Bronchial epithelial cell (primary cell): ENCODE results near the gene SARDH. TPM values are rescaled to one million over a fixed set of nuclear protein-coding genes. Genes with fewer than 3 reads are reported as not detected.

Experiments used
- DNase-seq: peaks from one replicate; pipeline ENCODE4 v3.0.0-alpha.2; 2010; ENCODE audit warnings: low read depth
- FAIRE-seq: peaks from 2 replicates; lab custom pipeline; 2011; peaks lifted over from hg19 to GRCh38; lab: Jason Lieb, UNC
- H3K27me3 ChIP-seq: 2 replicates; pipeline ENCODE4 v1.5.1; 2011; ENCODE audit warnings: low read length; ENCODE audit not compliant: control insufficient read depth, insufficient read depth
- H3K36me3 ChIP-seq: 2 replicates; pipeline ENCODE4 v1.5.1; 2011; ENCODE audit warnings: low read length; ENCODE audit not compliant: control insufficient read depth, insufficient read depth
- H3K4me3 ChIP-seq: 2 replicates; pipeline ENCODE4 v1.5.1; 2011; ENCODE audit warnings: mild to moderate bottlenecking, low read depth, low read length, control low read depth
- total RNA-seq: library from RNA; depleted of rRNA; stranded (reverse); fragments of >200 nt; gene quantifications from 2 replicates; pipeline ENCODE4 v1.2.1, GENCODE V29; 2014
- TF ChIP-seq, protein P1 (sequence below): IDR thresholded peaks from 2 replicates; pipeline ENCODE4 v1.5.1; 2011; ENCODE audit warnings: mild to moderate bottlenecking, moderate library complexity, low read length, control low read depth, inconsistent platforms; ENCODE audit not compliant: insufficient read depth, severe bottlenecking

Gene SARDH
- total RNA-seq, 1 donor from 2014 or later = under 0.01 TPM

DNA sequence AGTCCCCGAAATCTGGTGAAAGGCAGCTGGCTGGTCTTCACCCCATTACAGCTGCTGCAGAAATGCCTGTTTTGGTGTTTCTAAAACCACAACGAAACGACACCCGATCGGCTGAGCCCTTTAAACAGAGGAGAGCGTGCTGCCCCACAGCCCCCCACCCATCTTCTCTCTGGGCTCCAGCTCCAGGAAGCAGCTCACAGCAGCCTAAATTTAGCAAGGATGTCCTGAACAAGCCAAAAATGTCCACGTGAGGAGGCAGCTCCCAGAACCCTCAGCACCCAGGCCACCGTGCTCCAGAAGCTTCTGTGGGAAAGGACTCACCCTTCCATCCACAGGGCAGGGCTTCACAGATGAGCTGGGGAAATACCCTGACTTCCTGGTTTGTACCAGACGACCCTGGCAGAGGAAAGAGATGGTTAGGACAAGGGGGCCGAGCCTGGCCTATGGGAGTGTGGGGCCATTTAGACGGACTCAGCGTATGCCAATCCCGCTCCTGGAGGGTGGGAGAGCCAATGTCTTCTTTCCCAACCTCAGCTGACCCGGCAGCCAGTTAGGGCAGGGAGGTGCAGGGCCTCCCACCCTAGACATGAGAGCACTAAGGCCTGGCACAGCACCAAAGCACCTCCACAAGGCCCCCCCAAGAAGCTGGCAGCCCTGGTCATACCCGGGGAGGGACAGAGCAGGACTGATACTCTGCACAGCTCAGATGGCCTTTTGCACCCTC, 39.1 kb upstream of the SARDH start:
- Histone ChIP-seq H3K36me3 (peaks cover 30% of the 10 kb centered on the region), H3K4me3 (no peak overlapping the region), H3K27me3 (no peaks in the 10 kb centered on the region)
- TF ChIP-seq, protein P1, sequence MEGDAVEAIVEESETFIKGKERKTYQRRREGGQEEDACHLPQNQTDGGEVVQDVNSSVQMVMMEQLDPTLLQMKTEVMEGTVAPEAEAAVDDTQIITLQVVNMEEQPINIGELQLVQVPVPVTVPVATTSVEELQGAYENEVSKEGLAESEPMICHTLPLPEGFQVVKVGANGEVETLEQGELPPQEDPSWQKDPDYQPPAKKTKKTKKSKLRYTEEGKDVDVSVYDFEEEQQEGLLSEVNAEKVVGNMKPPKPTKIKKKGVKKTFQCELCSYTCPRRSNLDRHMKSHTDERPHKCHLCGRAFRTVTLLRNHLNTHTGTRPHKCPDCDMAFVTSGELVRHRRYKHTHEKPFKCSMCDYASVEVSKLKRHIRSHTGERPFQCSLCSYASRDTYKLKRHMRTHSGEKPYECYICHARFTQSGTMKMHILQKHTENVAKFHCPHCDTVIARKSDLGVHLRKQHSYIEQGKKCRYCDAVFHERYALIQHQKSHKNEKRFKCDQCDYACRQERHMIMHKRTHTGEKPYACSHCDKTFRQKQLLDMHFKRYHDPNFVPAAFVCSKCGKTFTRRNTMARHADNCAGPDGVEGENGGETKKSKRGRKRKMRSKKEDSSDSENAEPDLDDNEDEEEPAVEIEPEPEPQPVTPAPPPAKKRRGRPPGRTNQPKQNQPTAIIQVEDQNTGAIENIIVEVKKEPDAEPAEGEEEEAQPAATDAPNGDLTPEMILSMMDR = no peak
- DNase-seq = no peak
- no peak for FAIRE-seq

DNA sequence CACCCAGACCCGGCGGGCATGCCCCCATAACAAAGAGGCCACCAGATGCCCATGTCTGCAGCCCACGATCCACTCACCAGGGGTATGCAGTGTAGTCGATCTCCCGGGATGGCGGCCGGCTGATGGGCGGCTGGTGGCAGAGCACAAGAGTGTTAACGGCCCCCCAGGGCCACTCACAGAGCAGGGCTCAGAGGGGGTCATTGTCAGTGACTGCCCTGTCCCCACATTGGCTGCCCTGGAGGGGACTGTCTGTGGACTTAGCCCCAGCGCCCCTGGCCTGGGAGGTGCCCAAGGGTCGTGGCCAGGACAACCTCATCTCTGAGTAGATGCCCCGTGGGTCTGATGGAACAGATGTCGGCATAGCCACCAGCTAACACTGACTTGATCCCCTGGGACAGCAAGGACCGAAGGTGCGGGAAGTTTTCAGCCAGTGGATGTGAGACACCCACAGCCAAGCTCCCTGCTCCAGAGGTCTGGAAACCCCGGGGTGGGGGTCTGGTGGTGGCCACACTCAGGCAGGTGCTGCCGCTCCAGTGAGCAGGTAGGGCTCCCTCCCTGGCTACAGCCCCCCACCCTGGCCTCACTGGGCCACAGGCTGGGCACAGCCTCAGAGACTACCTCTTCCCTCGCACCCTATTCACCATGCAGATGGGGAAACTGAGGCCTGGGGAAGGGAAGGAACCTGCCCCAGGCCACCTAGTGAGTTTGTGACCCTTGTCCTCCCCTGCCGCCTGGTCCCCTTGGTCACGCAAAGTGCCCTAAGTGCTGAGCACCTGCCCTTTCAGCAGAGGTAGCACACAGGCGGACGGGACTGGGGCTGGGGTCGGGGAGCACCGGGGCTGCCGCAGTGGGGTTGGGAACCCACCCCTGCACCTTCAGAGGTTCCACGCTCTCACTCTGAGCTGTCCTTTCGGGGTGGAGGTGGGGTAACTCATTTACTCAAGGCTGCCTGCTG, 38.1 kb upstream of the SARDH start:
- H3K4me3 ChIP-seq = no peak overlapping the region
- H3K36me3 ChIP-seq = peaks cover 35% of the 10 kb centered on the region
- no peak for DNase-seq
- H3K27me3 ChIP-seq = no peaks in the 10 kb centered on the region
- no peak for FAIRE-seq
- TF ChIP-seq, protein P1 = no peak

- H3K4me3 ChIP-seq = no peak overlapping the region
- DNase-seq = no peak
- TF ChIP-seq, protein P1 = no peak
- H3K36me3 ChIP-seq = peaks cover 35% of the 10 kb centered on the region
- no peaks in the 10 kb centered on the region for H3K27me3 ChIP-seq
- no peak for FAIRE-seq
Measured at GRCh38 chr9:133775291-133775690, 37.1 kb upstream of the SARDH start.

DNA sequence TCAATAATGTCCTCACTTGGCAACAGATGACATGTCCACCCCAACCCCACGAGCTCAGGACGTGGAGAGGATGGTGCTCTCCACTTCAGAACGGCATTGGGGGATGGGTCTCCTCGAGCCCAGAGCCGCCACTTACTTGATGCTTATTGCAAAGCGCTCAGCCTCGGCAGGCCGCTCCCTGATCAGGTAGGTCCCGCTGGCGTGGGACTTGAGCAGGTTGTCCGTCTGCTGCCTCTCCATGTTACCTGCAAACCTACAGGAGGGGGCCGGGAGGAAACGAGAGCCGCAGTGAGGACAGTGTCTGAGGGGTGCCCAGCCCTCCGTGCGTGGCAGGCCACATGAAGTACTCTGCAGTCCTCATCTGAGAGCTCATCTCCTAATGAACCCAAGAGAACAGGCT, 36.6 kb upstream of the SARDH start:
- H3K36me3 ChIP-seq = peaks cover 37% of the 10 kb centered on the region

DNA sequence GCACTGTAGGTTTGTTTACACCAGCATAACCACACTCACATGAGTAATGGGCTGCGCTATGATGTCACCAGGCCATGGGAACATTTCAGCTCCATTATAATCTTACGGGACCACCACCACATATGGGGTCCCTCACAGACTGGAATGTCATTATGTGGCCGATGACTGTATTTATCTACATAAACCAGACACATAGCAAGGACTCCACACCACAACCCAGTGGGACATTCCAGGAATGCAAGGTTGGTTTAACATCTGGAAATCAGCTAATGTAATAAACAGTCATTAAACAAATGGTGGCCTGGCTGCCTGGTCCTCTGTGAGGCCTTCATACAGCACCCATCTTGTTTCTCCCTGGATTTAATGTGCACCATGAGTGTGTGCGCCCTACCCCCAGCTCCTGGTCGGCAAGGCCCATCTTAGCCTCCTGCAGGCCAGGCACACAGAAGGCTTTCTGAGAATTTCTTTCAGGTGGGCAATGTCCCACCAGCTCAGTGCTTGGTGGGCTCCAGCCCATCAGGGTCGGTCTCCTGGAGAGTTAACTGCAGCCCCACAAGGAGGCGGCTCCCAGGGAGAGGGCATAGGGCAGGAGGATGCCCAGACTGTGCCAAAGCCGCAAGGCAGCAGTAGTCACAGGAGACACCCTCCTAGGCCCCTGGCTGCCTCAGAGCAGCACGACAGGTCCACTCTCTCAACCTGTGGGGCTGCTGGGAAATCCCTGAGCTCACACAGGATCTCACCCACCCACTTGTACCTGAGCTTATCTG, 35.9 kb upstream of the SARDH start:
- FAIRE-seq (peak; percentile 73), DNase-seq (no peak)
- Histone ChIP-seq H3K4me3 (no peak overlapping the region), H3K36me3 (peaks cover 36% of the 10 kb centered on the region), H3K27me3 (no peaks in the 10 kb centered on the region)
- TF ChIP-seq, protein P1 = no peak

More for the DNA sequence above, 36.6 kb upstream of the SARDH start:
- TF ChIP-seq, protein P1 = no peak
- no peaks in the 10 kb centered on the region for H3K27me3 ChIP-seq
- no peak for DNase-seq
- H3K4me3 ChIP-seq = no peak overlapping the region
- no peak for FAIRE-seq
